GM18511 (cell line): ENCODE measurements around the gene CTXN1.
A peak's percentile ranks its signal among the peaks of the same experiment; 100 is the strongest.
"Not testable (repeated sequence)": the region's sequence is repeated elsewhere in the genome, so short reads cannot be mapped to it uniquely, and the experiment has no call there.

ENCODE experiments used
- ATAC-seq: cut with Tn5 transposase; IDR thresholded peaks from one replicate; pipeline ENCODE4 v1.9.1; 2021; ENCODE audit warnings: mild to moderate bottlenecking, moderate library complexity; ENCODE audit not compliant: unreplicated experiment

The CTXN1 gene

GRCh38 chr19:7947939-7948338 lies 22.0 kb upstream of the CTXN1 start:
- ATAC-seq = no peak

DNA sequence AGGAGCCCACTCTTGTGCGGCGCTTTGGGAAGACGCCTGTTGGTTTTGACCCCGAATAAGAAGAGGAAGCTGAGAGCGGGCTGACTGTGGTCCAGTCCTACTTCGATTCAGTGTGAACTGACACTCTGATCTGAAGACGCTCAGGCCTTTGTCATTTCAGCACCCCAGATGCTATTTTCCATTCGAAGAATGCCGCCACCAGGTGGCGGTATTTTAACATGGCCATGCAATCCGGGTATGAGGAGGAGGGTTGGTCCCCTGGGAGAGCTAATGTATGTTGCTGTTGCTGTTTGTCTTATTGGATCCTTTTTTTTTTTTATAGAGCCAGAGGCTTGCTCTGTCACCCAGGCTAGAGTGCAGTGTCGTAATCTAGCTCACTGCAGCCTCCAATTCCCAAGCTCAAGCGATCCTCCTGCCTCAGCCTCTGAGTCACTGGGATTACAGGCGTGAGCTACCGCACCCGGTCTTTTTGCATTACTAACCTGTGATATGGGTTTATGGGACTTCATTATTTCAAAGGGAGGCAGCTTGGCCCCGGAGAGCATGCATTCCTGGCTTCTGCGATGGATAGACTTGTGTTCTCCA lies 18.3 kb upstream of the CTXN1 start:
- ATAC-seq = peak; percentile 42

- peak; percentile 98 for ATAC-seq
Measured at GRCh38 chr19:7943444-7944176, 17.7 kb upstream of the CTXN1 start, which contains the start of gene TIMM44. Gene TIMM44, minus strand, starts transcription at chr19:7943666. Its CDS starts 15 bp downstream, at chr19:7943651.

GRCh38 chr19:7942981-7943443 lies 17.1 kb upstream of the CTXN1 start:
- no peak for ATAC-seq

DNA sequence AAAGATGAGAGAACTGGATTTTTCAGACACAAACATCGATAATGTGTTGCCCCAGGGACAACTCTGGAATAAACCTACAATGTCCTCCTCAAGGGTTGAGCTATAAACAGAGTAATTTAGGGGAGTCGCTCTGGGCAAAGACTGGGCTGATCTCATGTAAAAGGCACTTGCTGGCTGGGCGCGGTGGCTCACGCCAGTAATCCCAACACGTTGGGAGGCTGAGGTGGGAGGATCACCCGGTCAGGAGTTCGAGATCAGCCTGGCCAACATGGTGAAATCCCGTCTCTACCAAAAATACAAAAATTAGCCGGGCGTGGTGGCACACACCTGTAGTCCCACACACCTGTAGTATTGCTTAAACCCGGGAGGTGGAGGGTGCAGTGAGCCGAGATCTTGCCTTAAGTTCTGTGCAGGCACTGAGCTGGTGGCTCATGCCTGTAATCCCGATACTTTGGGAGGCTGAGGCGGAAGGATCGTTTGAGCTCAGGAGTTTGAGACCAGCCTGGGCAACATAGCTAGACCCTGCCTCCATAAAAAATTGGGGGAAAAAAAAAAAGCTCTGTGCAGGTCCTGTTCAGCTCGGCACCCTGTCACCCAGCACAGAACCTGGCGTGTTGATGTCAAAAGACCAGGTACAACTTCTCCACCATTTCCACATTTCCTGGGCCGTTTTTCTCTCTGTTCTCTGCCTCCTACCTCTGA lies 16.1 kb upstream of the CTXN1 start:
- no peak for ATAC-seq

DNA sequence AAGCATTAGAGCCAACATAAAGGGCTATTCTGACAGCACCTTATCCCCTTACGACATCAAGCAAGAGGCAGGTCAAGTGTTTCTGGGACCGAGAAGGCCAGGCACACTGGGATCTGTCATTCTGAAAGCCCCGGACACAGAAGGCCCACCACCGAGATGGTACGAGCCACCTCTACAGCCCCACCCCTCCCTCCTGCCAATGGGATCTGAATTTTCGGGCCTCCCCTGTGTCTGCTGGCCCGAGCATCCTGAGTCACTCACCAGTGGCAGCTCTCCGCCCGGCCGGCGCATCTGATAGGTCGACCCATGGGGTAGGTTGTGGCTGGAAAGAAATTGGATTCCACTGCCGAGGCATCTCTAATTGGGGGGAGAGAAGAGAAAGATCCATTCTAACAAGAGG lies 14.9 kb upstream of the CTXN1 start:
- ATAC-seq = no peak

GRCh38 chr19:7934766-7935165 lies 8.8 kb upstream of the CTXN1 start:
- no peak for ATAC-seq

GRCh38 chr19:7933828-7934725 lies 8.1 kb upstream of the CTXN1 start:
- ATAC-seq = no peak

- ATAC-seq = no peak
Measured at GRCh38 chr19:7933411-7933810, 7.5 kb upstream of the CTXN1 start.

DNA sequence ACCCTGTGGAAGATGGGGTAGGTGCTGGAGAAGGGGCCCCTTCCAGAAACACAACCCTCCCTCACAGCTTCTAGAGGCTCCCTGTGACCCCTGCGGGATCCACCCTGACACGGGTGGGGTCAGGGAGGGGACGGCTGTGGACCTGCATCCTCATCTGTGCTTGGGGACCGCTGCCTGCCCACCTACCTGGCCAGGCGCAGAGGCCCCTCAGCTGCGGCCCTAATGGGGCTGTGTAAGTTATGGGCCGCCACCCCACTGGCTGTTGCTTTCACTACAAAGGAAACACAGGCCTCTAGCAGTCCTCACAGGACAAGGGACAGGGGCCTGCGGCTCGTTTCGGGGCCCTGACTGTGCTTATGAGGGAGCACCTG lies 7.0 kb upstream of the CTXN1 start:
- ATAC-seq = no peak

GRCh38 chr19:7932276-7932929 lies 6.5 kb upstream of the CTXN1 start:
- no peak for ATAC-seq

- no peak for ATAC-seq
Measured at GRCh38 chr19:7931221-7932061, 5.5 kb upstream of the CTXN1 start.

DNA sequence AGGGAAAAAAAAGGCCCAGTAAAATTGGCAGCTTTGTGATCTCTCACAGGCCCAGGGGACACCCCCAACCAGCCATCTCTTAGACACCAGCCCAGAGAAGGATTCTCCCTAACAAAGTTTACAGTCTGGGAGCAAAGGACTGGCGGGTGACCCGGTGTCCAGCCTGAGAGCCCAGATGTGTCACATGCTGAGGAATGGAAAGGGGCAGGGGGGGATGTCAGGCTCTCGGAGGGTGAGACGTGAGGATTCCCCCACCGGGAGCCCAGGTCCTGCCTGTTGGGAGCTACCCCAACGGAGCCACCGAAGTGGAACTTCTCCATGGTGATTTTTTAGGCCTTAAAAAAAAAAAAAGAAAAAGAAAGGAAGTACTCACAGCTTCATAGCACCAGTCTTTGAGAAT lies 4.8 kb upstream of the CTXN1 start:
- no peak for ATAC-seq

- ATAC-seq = not testable (repeated sequence)
Measured at GRCh38 chr19:7930030-7930429, 4.1 kb upstream of the CTXN1 start.

GRCh38 chr19:7928741-7929701 lies 3.1 kb upstream of the CTXN1 start:
- ATAC-seq = no peak

DNA sequence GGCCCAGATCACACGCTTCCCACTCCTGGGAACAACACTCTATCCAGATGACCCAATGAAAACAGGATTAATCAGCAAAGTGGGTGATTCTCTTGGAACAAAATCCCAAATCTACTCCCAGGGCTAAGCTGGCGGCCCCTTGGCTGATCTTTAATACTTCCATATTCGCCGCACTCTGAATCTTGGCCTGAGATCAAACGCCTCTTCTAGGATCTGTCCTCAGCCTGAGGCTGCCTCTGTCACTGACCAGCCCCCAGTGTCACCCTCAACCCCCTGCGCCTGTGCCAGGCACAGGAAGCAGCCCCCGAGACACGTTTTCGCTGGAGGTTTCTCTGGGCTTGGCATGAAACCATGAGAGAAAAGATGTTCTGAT lies 2.4 kb upstream of the CTXN1 start:
- ATAC-seq = no peak

GRCh38 chr19:7927605-7928333 lies 1.8 kb upstream of the CTXN1 start:
- no peak for ATAC-seq
